Activated T-helper 1 cell treated with anti-CD3 and anti-CD28 coated beads, Interleukin-2, amount 50 U/mL, for 16 hours (primary cell): ENCODE measurements around the gene RNF123.
"Not testable (repeated sequence)": the region's sequence is repeated elsewhere in the genome, so short reads cannot be mapped to it uniquely, and the experiment has no call there.

Source experiments
- DNase-seq, 2 donors: peaks; one replicate each; pipeline ENCODE4 v3.0.0-alpha.2; 2020; ENCODE audit warnings: low read depth in 1 of 2, low spot score in 1 of 2

Gene RNF123

GRCh38 chr3:49680493-49681231, 8.7 kb upstream of the RNF123 start:
- no peak for DNase-seq

DNA sequence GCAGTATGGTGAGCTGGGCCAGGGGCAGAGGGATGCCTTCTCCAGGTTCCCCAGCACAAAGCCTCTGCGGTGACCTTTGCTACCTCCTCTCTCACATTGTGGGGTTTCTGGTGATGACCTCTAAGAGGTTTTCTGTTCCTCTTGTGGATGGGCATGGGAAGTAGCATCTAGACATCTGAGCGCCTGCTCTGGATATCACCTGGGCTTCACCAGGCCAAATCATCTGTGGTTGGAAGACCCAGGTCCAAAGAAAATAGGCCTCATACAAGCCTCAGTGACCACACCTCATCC, 8.2 kb upstream of the RNF123 start:
- no peak for DNase-seq

GRCh38 chr3:49681543-49681942, 7.8 kb upstream of the RNF123 start:
- DNase-seq = no peak

DNA sequence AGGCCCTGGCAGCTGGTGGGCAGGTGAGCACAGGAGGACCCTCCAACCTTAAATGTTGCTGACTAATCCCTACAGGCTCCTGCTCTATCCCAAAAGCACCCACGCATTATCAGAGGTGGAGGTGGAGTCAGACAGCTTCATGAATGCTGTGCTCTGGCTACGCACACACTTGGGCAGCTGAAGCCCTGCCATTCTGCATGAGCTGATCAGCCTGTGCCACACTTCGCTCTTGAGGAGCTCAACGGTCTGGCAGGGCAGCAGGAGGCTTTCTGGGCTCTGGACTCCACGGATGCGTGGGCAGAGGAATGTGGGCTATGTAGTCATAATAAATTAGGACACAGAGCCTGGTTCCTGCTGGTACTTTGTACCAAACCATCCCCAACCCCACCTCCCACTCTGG, 6.2 kb upstream of the RNF123 start:
- DNase-seq = no peak

GRCh38 chr3:49684453-49684852, 4.9 kb upstream of the RNF123 start:
- not testable (repeated sequence) for DNase-seq

DNA sequence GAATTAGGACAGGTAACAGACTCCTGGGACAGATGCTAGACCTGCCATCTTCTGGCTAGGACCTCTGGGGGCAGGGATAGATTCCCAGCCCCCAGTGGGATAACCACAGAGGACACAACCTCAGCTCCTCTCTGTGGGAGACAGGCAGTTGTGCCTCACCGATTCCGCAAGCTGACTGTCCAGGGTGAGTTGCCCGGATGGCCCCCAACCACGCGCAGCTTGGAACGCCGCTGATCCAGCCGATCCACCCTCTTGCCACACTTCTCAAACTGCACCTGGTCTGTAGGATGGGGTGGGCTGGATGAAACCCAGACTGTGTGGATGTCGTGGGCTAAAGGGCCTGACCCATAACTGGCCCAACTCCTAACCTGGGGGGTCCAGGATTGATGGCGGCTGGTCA, 4.3 kb upstream of the RNF123 start:
- DNase-seq = not testable (repeated sequence)

GRCh38 chr3:49685846-49686245, 3.5 kb upstream of the RNF123 start:
- not testable (repeated sequence) for DNase-seq

GRCh38 chr3:49686346-49686745, 3.0 kb upstream of the RNF123 start:
- not testable (repeated sequence) for DNase-seq

GRCh38 chr3:49686769-49687423, 2.5 kb upstream of the RNF123 start:
- DNase-seq = not testable (repeated sequence)

GRCh38 chr3:49687424-49687795, 1.9 kb upstream of the RNF123 start:
- DNase-seq = not testable (repeated sequence)

DNA sequence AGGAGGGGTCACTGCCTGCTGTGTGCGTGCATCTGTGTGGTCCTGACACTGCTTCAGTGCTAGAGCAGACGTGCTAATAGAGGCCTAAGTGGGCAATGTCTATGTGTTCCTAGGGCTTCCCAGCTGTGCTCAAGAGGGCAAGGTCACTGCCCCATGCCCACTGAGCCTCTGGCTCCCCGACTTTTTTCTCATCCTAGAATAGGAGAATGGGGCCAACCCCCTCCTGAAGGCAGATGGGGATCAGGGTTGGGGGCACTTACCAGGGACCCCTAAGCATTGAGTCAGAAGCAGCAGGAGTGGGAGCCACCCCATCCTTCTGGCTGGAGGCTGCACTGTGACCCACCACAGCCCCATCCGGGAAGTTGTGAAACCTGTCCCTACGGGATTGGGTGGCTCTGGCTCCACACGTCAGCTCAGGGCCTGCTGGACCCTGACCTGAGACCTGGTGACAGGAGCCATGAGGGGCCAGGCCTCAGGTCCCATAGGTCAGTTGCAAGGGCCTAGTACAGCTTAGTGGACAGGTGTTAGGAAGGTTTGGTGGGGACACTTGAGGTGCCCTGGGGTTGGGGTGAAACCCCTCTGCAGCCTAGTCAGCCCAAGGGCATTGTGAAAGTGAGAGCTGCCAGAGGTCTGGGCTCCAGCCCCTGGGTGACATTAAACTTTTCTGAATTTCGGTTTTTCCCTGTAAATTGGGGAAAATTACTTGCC, 865 bp upstream of the RNF123 start:
- DNase-seq = not testable (repeated sequence)

DNA sequence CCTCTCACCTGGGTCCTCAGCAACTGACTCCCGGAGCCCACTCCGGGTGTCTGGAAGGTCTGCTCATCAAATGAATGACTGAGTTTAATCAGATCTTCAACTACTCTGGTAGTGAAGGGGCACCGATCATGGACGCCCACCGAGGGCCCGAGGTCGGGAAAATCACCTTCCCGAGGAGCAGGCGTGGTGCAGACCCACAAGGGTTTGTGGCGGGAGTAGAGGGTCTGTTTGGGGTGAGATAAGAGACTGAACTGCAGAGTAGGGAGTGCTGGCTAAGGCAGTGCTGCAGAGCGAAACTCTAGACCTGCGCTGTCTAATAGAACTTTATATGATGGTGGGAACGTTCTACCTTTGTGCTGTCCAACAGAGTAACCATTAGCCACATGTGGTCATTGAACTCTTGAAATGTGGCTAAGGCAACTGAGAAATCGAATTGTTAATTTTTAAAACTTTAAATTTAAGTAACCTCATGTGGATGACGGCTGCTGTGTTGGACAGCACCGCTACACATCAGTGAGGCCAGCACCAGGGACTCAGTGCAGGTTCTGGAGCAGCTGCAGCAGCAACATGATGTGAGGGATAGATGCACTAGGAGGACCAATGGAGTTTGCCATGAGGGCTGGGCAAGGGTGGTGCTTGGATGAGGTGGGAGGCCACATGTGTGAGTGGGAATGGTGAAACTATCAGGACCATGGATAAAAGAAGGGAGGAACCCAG, 709 bp downstream of the RNF123 start:
- DNase-seq = not testable (repeated sequence)

DNA sequence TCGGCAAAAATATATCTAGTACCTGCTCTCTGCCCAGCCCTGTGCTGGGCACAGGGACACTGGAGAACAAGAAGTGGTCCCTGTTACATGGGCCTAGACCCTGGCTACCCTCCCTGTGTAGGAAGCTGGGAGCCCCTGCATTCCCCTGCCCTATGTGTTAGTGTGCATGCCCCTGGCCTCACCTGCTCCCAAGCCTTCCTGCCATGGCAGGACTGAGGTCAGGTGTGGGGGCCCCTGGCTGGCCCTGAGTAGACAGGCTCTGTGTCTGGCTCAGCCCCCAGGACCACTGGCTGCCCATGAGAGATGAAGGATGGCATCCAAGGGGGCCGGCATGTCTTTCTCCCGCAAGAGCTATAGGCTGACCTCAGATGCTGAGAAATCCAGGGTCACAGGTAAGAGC, 1.5 kb downstream of the RNF123 start:
- DNase-seq = not testable (repeated sequence)

GRCh38 chr3:49691481-49691880, 2.1 kb downstream of the RNF123 start:
- not testable (repeated sequence) for DNase-seq

DNA sequence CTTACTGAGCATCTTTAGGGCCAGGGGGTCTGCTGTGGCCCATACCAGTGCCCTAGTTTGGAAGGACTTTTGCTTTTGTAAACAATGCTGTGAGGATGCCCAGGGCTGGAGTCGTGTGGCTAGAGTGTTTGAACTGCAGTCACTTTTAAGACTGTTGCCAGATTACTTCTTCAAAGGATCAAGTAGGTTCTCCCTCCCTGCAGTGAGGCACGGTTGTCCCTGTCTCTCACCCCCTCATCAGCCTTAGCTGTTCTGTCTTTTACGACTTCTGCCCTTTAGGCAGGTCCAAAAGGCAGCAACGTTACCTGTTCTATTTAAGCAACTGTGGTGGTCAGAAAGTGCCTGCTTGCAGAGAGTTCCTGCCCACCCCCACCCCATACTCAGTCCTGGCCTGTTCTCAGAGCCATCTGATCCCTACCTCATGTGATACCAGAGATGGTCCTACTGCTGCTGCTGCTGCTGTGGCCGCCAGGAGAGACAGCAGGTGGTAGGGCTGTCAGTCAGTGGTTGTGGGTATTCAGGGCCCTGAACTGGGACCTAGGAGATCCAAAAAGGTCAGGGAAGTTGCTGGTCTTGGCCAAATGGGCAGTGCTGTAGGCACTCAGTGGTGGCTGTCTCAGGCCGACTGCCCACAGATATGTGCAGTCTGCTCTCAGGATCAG, 5.2 kb downstream of the RNF123 start:
- not testable (repeated sequence) for DNase-seq

DNA sequence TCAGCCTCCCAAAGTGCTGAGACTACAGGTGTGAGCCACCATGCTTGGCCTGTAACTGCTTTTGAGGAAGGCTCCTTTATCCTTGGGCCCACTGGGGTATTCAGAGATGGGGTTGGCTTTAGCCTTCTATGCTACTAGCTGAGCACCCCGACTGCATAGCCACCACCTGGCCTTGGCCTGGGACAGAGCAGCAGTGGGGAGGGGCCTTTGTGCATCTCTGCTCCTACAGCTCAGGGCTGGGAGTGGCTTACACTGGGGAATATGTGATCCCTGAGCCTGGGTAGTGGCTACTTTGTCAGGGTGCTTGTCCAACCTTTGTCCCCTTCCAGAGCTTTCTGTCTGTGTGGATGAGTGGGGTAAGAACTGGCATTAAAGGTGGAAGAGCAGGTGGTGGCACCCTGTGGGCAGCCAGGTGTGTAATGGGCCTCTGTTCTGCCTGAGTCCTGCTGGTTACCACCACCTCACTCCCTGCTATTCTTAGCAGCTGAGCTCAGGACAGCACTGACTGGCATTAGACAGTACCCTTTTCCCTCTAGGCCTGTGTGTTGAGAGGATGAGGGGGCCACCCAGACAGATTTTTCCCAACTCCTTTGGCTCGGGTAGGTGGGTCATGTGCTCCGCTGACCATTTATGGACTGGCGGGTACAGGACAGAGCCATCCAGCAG, 6.1 kb downstream of the RNF123 start:
- DNase-seq = not testable (repeated sequence)

DNA sequence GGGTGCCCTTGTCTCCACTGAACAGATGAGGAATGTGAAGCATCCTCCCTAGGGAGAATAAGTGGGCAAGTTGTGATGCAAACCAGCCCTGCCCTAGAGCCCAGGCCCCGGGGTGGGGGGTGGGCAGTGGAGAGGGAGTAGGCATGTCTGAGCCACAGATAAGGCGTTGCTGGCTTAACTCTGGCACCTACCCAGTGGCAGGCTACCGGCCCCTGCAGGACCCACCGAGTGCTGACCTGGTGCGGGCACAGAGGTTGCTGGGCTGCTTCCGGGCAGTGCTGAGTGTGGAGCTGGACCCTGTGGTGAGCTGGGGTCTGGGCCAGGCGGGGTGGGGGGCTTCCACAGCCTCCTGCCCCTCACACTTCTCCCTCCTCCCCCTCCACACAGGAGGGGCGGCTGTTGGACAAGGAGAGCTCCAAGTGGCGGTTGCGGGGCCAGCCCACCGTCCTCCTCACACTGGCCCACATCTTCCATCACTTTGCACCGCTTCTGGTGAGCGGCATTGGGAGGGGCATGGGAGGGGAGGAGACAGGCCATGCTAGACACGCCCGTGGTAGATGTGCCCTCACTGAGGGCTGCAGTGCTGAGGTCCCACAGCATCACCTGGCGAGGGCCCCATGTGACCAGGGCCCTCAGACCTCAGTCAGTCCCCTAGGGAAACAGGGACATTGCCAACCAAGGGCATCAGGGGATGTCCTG, 10.1 kb downstream of the RNF123 start:
- no peak for DNase-seq

GRCh38 chr3:49700014-49700413, 10.7 kb downstream of the RNF123 start:
- no peak for DNase-seq

- DNase-seq = no peak
These were observed 11.2 kb downstream of the RNF123 start for GRCh38 chr3:49700453-49701128.
